B cell (primary cell): ENCODE results near the gene TBXAS1. TPM values are rescaled to one million over a fixed set of nuclear protein-coding genes. Genes with fewer than 3 reads are reported as not detected.

ENCODE experiments used
- ATAC-seq: fragments of 200-7000 bp; cut with Tn5 transposase; one replicate; pipeline ENCODE4 v1.10.0; 2021; ENCODE audit warnings: low read depth, mild to moderate bottlenecking, moderate number of reproducible peaks, moderate library complexity
- CTCF ChIA-PET: fragments of 350-600 bp; sonication (Branson Sonifier 250); formaldehyde crosslinking; loops from one replicate; lab custom pipeline; 2021; ENCODE audit warnings: antibody characterized with exemption, inconsistent platforms; lab: Charles Lee
- POLR2A ChIA-PET: fragments of 350-600 bp; sonication (Branson Sonifier 250); formaldehyde crosslinking; loops from one replicate; lab custom pipeline; 2021; ENCODE audit warnings: antibody characterized with exemption; lab: Charles Lee
- DNase-seq: peaks from one replicate; pipeline ENCODE4 v3.0.0; 2013
- H2AFZ ChIP-seq: 2 replicates; pipeline ENCODE4 v1.6.1; 2012; ENCODE audit warnings: mild to moderate bottlenecking, low read depth, low read length; ENCODE audit not compliant: insufficient read depth, poor library complexity, severe bottlenecking
- H3K27ac ChIP-seq, 2 donors: 1 replicate in 1 of 2; 2 replicates in 1 of 2; pipeline ENCODE4 v1.5.1; 2012 to 2013; ENCODE audit warnings: low read length in 2 of 2, mild to moderate bottlenecking in 2 of 2, moderate library complexity in 1 of 2
- H3K27me3 ChIP-seq, 4 experiments: fragments of 200-600 bp in 1 of 4; sonication (generic) in 1 of 4; replicated peaks in 1 of 4; 1 replicate in 2 of 4; 2 replicates in 2 of 4; pipeline versions ENCODE4 v1.6.1 to v1.7.0; 2013 to 2016; ENCODE audit warnings: low read length in 3 of 4, mild to moderate bottlenecking in 2 of 4, mixed read lengths in 1 of 4, moderate library complexity in 1 of 4; ENCODE audit not compliant: insufficient read depth in 4 of 4, control insufficient read depth in 3 of 4; ENCODE audit errors: control extremely low read depth in 1 of 4
- H3K36me3 ChIP-seq, 2 experiments: replicated peaks in 1 of 2; 1 replicate in 1 of 2; 2 replicates in 1 of 2; pipeline versions ENCODE4 v1.6.1 to v1.7.1; 2013; ENCODE audit warnings: low read length in 1 of 2; ENCODE audit not compliant: insufficient read depth in 2 of 2, control insufficient read depth in 1 of 2; ENCODE audit errors: control extremely low read depth in 1 of 2, extremely low read depth in 1 of 2
- H3K4me1 ChIP-seq, 2 donors: fragments of 200-600 bp in 1 of 2; sonication (generic) in 1 of 2; 1 replicate in 1 of 2; 2 replicates in 1 of 2; pipeline versions ENCODE4 v1.5.1 to v1.6.1; 2013 to 2017; ENCODE audit warnings: low read length in 2 of 2; ENCODE audit not compliant: control insufficient read depth in 2 of 2, insufficient read depth in 2 of 2
- H3K4me2 ChIP-seq: replicated peaks from 2 replicates; pipeline ENCODE3; 2012; ENCODE audit warnings: mild to moderate bottlenecking, low read depth, low read length; ENCODE audit not compliant: poor library complexity, severe bottlenecking
- H3K4me3 ChIP-seq, 5 experiments: fragments of 200-600 bp in 1 of 5; sonication (generic) in 1 of 5; 1 replicate in 3 of 5; 2 replicates in 2 of 5; pipeline versions ENCODE4 v1.5.1 to v1.7.0; 2011 to 2016; ENCODE audit warnings: low read length in 4 of 5, mild to moderate bottlenecking in 4 of 5, low read depth in 2 of 5, control low read depth in 1 of 5, moderate library complexity in 1 of 5; ENCODE audit not compliant: insufficient read depth in 1 of 5; ENCODE audit errors: control extremely low read depth in 1 of 5, extremely low read depth in 1 of 5
- H3K79me2 ChIP-seq: fragments of 200-600 bp; sonication (generic); one replicate; pipeline ENCODE4 v1.6.0; 2016; ENCODE audit warnings: low read length; ENCODE audit not compliant: control insufficient read depth, insufficient read depth
- H3K9ac ChIP-seq: fragments of 200-600 bp; sonication (generic); 2 replicates; pipeline ENCODE4 v1.6.1; 2017; ENCODE audit warnings: mild to moderate bottlenecking, low read length, moderate library complexity
- H3K9me3 ChIP-seq, 3 donors: one replicate each; pipeline versions ENCODE4 v1.6.1 to v1.7.1; 2013; ENCODE audit warnings: low read length in 2 of 3; ENCODE audit not compliant: control insufficient read depth in 2 of 3, insufficient read depth in 1 of 3; ENCODE audit errors: control extremely low read depth in 1 of 3
- H4K20me1 ChIP-seq: 2 replicates; pipeline ENCODE4 v1.6.0; 2012; ENCODE audit warnings: mild to moderate bottlenecking, low read length; ENCODE audit not compliant: insufficient read depth, control insufficient read depth, poor library complexity, severe bottlenecking
- H3K27ac Mint-ChIP-seq: one replicate; pipeline ENCODE4 v1.8.0; 2021; ENCODE audit warnings: mixed read lengths
- H3K27me3 Mint-ChIP-seq: one replicate; pipeline ENCODE4 v1.8.0; 2021; ENCODE audit warnings: mixed read lengths
- H3K4me1 Mint-ChIP-seq: one replicate; pipeline ENCODE4 v1.8.0; 2021; ENCODE audit warnings: mixed read lengths
- H3K4me3 Mint-ChIP-seq: one replicate; pipeline ENCODE4 v1.8.0; 2021; ENCODE audit warnings: mixed read lengths
- H3K9me3 Mint-ChIP-seq: one replicate; pipeline ENCODE4 v1.8.0; 2022; ENCODE audit warnings: mixed read lengths; ENCODE audit not compliant: insufficient read depth
- EZH2 ChIP-seq: IDR thresholded peaks from 2 replicates; pipeline ENCODE4 v1.6.1; 2012; ENCODE audit warnings: borderline replicate concordance, low read depth, mild to moderate bottlenecking, moderate library complexity, low read length; ENCODE audit not compliant: insufficient read depth, poor library complexity, severe bottlenecking
- WGBS: methylation state at CpG from one replicate; pipeline ENCODE4 v1.1.5; 2013; ENCODE audit warnings: missing lambda C conversion rate; ENCODE audit not compliant: insufficient coverage; 5-methylcytosine and 5-hydroxymethylcytosine counted together
- intact Hi-C: fragments of 100-400 bp; cut with micrococcal nuclease; formaldehyde crosslinking; loops from one replicate; pipeline ENCODE4 v1.10.0; 2022
- polyA plus RNA-seq: library from polyadenylated mRNA; depleted of rRNA; stranded (reverse); fragments of >200 nt; gene quantifications from 2 replicates; pipeline ENCODE4 v1.2.3, GENCODE V29; 2012
- total RNA-seq, 2 donors: library from RNA; stranded (reverse); fragments of 120-200 nt in 1 of 2; gene quantifications; 1 replicate in 1 of 2; 2 replicates in 1 of 2; pipeline versions ENCODE4 v1.2.3 to v1.2.4, GENCODE V29; 2013 to 2022
- TF ChIP-seq, protein P1 (sequence below): fragments of 200-600 bp; IDR thresholded peaks from one replicate; pipeline ENCODE4 v1.8.0; 2022; ENCODE audit warnings: antibody characterized with exemption, mild to moderate bottlenecking

The TBXAS1 gene
- total and polyA plus RNA-seq, 2 donors (not counting 1 experiment from before 2014, with no cell fraction given) = 8.1 to 21.0 TPM

DNA sequence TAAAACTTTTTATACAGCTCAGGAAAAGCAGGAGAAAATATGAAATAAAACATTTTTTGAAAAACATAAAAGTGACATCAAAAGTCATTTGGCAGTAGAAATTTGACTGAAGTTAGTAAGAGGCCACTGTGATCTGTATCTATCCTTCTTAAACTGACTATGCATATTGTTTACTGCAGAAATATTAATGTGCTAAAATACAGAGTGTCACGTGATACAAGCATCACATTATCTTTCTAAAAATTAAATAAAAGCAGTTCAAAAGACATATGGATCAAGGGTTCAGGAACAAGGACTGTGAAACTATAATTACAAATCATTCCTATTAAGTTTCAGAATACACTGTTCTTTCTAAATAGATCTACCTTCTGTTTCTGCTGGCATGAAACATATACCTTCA, 200.0 kb downstream of the TBXAS1 start:
- peaks cover 0 to 65% of the 10 kb centered on the region in 2 experiments for H3K36me3 ChIP-seq
- no peak for ATAC-seq
- H3K9me3 Mint-ChIP-seq = no peaks in the 10 kb centered on the region
- H3K27ac Mint-ChIP-seq = no peak overlapping the region
- no peaks in the 10 kb centered on the region for H3K27me3 Mint-ChIP-seq
- no peak for DNase-seq
- H3K27ac ChIP-seq = no peak overlapping the region
- CTCF ChIA-PET = no interaction called here
- H3K27me3 ChIP-seq = no peaks in the 10 kb centered on the region
- peaks cover 10% of the 10 kb centered on the region for H3K4me1 Mint-ChIP-seq
- peaks cover 0 to 3% of the 10 kb centered on the region in 2 donors for H3K4me1 ChIP-seq
- no CpG with 5 or more reads among the region's 1 CpG for WGBS
- H3K9ac ChIP-seq = no peak overlapping the region
- peaks cover 9% of the 10 kb centered on the region for H4K20me1 ChIP-seq
- no peak overlapping the region for H3K4me3 ChIP-seq
- no peak overlapping the region for H3K4me3 Mint-ChIP-seq
- no peak overlapping the region for H3K4me2 ChIP-seq
- intact Hi-C loops = no loop called here
- H2AFZ ChIP-seq = no peak overlapping the region
- no peak for TF ChIP-seq EZH2
- TF ChIP-seq, protein P1, sequence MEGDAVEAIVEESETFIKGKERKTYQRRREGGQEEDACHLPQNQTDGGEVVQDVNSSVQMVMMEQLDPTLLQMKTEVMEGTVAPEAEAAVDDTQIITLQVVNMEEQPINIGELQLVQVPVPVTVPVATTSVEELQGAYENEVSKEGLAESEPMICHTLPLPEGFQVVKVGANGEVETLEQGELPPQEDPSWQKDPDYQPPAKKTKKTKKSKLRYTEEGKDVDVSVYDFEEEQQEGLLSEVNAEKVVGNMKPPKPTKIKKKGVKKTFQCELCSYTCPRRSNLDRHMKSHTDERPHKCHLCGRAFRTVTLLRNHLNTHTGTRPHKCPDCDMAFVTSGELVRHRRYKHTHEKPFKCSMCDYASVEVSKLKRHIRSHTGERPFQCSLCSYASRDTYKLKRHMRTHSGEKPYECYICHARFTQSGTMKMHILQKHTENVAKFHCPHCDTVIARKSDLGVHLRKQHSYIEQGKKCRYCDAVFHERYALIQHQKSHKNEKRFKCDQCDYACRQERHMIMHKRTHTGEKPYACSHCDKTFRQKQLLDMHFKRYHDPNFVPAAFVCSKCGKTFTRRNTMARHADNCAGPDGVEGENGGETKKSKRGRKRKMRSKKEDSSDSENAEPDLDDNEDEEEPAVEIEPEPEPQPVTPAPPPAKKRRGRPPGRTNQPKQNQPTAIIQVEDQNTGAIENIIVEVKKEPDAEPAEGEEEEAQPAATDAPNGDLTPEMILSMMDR = no peak
- POLR2A ChIA-PET = no interaction called here
- no peaks in the 10 kb centered on the region for H3K79me2 ChIP-seq
- no peaks in the 10 kb centered on the region for H3K9me3 ChIP-seq

DNA sequence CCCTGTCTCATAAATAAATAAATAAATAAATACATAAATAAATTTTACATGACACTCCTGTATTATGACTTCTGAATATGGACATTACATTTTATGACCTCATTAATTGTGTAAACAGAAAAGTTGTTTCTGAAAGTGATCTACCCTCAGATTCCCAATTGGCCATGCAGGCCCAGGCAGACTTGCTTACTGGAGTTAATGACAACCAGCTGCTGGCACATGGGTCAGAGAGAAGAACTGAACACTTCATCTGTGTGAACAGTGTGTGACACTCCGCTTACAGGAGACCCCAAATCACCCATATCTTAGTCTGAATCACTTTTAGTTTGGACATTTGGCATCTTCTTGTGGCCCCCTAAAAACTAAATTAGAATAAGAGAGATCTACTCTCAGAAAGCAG, 202.3 kb downstream of the TBXAS1 start:
- Mint-ChIP-seq H3K4me3 (no peak overlapping the region), H3K27ac (no peak overlapping the region), H3K9me3 (no peaks in the 10 kb centered on the region), H3K27me3 (no peaks in the 10 kb centered on the region), H3K4me1 (peaks cover 15% of the 10 kb centered on the region)
- H3K36me3 ChIP-seq = peaks cover 0 to 60% of the 10 kb centered on the region in 2 experiments
- H3K4me2 ChIP-seq = no peak overlapping the region
- H3K9me3 ChIP-seq = no peaks in the 10 kb centered on the region
- intact Hi-C loops = no loop called here
- ChIA-PET POLR2A (no interaction called here), CTCF (no interaction called here)
- H3K4me1 ChIP-seq = peaks cover 3 to 7% of the 10 kb centered on the region in 2 donors
- H3K79me2 ChIP-seq = no peaks in the 10 kb centered on the region
- H3K27me3 ChIP-seq = no peaks in the 10 kb centered on the region
- no peak overlapping the region for H3K9ac ChIP-seq
- H3K27ac ChIP-seq = no peak overlapping the region
- H4K20me1 ChIP-seq = peaks cover 21% of the 10 kb centered on the region
- WGBS = no CpG with 5 or more reads among the region's 1 CpG
- no peak overlapping the region for H3K4me3 ChIP-seq
- ATAC-seq (no peak), DNase-seq (no peak)
- H2AFZ ChIP-seq = no peak overlapping the region
- no peak for TF ChIP-seq EZH2
- TF ChIP-seq, protein P1 = no peak
